ENCODE data around the gene SLC2A14.
A peak's percentile ranks its signal among the peaks of the same experiment; 100 is the strongest.
"Not testable (repeated sequence)": the region's sequence is repeated elsewhere in the genome, so short reads cannot be mapped to it uniquely, and the experiment has no call there.

The SLC2A14 gene

GRCh38 chr12:7872566-7873319, at the start of gene SLC2A14:
Gene SLC2A14 (minus strand): TSS chr12:7872915. CDS start chr12:7869880, 3,035 bp downstream.
- no peak for DNase-seq (ENCODE audit: low read depth in 2 of 2)

GRCh38 chr12:7921181-7921580, 48.5 kb upstream of the SLC2A14 start:
- DNase-seq (ENCODE audit: low read depth in 2 of 2), result not testable (repeated sequence)

GRCh38 chr12:7918268-7918590, 45.5 kb upstream of the SLC2A14 start:
- DNase-seq (ENCODE audit: low read depth in 2 of 2), result not testable (repeated sequence)

- no peak for DNase-seq (ENCODE audit: low read depth in 2 of 2)
Observed at GRCh38 chr12:7917392-7918267, 44.9 kb upstream of the SLC2A14 start.

- DNase-seq (ENCODE audit: low read depth in 2 of 2), result no peak
Observed at GRCh38 chr12:7916936-7917335, 44.2 kb upstream of the SLC2A14 start.

- DNase-seq (ENCODE audit: low read depth in 2 of 2), result no peak
Observed at GRCh38 chr12:7915661-7916403, 43.1 kb upstream of the SLC2A14 start.

GRCh38 chr12:7910106-7910505, 37.4 kb upstream of the SLC2A14 start:
- not testable (repeated sequence) for DNase-seq (ENCODE audit: low read depth in 2 of 2)

- peak in 1 of 2 experiments; percentile 4 for DNase-seq (ENCODE audit: low read depth in 2 of 2)
Observed at GRCh38 chr12:7907009-7907408, 34.3 kb upstream of the SLC2A14 start.

- DNase-seq (ENCODE audit: low read depth in 2 of 2), result not testable (repeated sequence)
Observed at GRCh38 chr12:7906303-7906702, 33.6 kb upstream of the SLC2A14 start.

GRCh38 chr12:7905600-7906125, 32.9 kb upstream of the SLC2A14 start:
- not testable (repeated sequence) for DNase-seq (ENCODE audit: low read depth in 2 of 2)

- DNase-seq (ENCODE audit: low read depth in 2 of 2), result no peak
Observed at GRCh38 chr12:7905071-7905470, 32.4 kb upstream of the SLC2A14 start.

GRCh38 chr12:7902416-7902815, 29.7 kb upstream of the SLC2A14 start:
- DNase-seq (ENCODE audit: low read depth in 2 of 2), result not testable (repeated sequence)

GRCh38 chr12:7899755-7900154, 27.0 kb upstream of the SLC2A14 start:
- peak; percentile 46 to 59 for DNase-seq (ENCODE audit: low read depth in 2 of 2)

GRCh38 chr12:7896726-7897125, 24.0 kb upstream of the SLC2A14 start:
- DNase-seq (ENCODE audit: low read depth in 2 of 2), result not testable (repeated sequence)

- DNase-seq (ENCODE audit: low read depth in 2 of 2), result no peak
Observed at GRCh38 chr12:7892186-7892980, 19.7 kb upstream of the SLC2A14 start.

GRCh38 chr12:7884689-7885088, 12.0 kb upstream of the SLC2A14 start:
- no peak for DNase-seq (ENCODE audit: low read depth in 2 of 2)

GRCh38 chr12:7881736-7882120, 9.0 kb upstream of the SLC2A14 start:
- DNase-seq (ENCODE audit: low read depth in 2 of 2), result not testable (repeated sequence)

GRCh38 chr12:7880952-7881735, 8.4 kb upstream of the SLC2A14 start:
- not testable (repeated sequence) for DNase-seq (ENCODE audit: low read depth in 2 of 2)

- DNase-seq (ENCODE audit: low read depth in 2 of 2), result no peak
Observed at GRCh38 chr12:7879246-7879645, 6.5 kb upstream of the SLC2A14 start.

GRCh38 chr12:7877420-7877819, 4.7 kb upstream of the SLC2A14 start:
- no peak for DNase-seq (ENCODE audit: low read depth in 2 of 2)
